GM19324 (cell line): ENCODE data around the gene PPP6R1.

Source experiments
- ATAC-seq: cut with Tn5 transposase; IDR thresholded peaks from one replicate; pipeline ENCODE4 v1.9.1; 2021; ENCODE audit warnings: mild to moderate bottlenecking, moderate library complexity; ENCODE audit not compliant: unreplicated experiment, low FRiP score

The PPP6R1 gene

GRCh38 chr19:55258828-55259539, at the start of gene PPP6R1:
Gene PPP6R1 (minus strand): TSS chr19:55259017. CDS start chr19:55247103, 11,914 bp downstream.
- peak; percentile 84 for ATAC-seq

GRCh38 chr19:55308281-55308680, 49.5 kb upstream of the PPP6R1 start:
- ATAC-seq, result no peak

- no peak for ATAC-seq
These were observed 47.9 kb upstream of the PPP6R1 start for GRCh38 chr19:55306712-55307111.

- no peak for ATAC-seq
These were observed 47.3 kb upstream of the PPP6R1 start for GRCh38 chr19:55305983-55306562.

- no peak for ATAC-seq
These were observed 46.7 kb upstream of the PPP6R1 start for GRCh38 chr19:55305491-55305890.

GRCh38 chr19:55304980-55305379, 46.2 kb upstream of the PPP6R1 start:
- ATAC-seq, result no peak

- no peak for ATAC-seq
These were observed 45.6 kb upstream of the PPP6R1 start for GRCh38 chr19:55304279-55304978.

- no peak for ATAC-seq
These were observed 44.7 kb upstream of the PPP6R1 start for GRCh38 chr19:55303477-55303876.

- ATAC-seq, result no peak
These were observed 43.5 kb upstream of the PPP6R1 start for GRCh38 chr19:55302318-55302703.

- peak; percentile 56 for ATAC-seq
These were observed 42.9 kb upstream of the PPP6R1 start for GRCh38 chr19:55301459-55302317.

- ATAC-seq, result no peak
These were observed 42.2 kb upstream of the PPP6R1 start for GRCh38 chr19:55300886-55301458.

- no peak for ATAC-seq
These were observed 41.2 kb upstream of the PPP6R1 start for GRCh38 chr19:55299991-55300390.

- no peak for ATAC-seq
These were observed 38.5 kb upstream of the PPP6R1 start for GRCh38 chr19:55297267-55297666.

GRCh38 chr19:55289117-55289796, 30.4 kb upstream of the PPP6R1 start:
- no peak for ATAC-seq

GRCh38 chr19:55287361-55288079, 28.7 kb upstream of the PPP6R1 start:
- ATAC-seq, result no peak

- no peak for ATAC-seq
These were observed 26.5 kb upstream of the PPP6R1 start for GRCh38 chr19:55285229-55285890.

GRCh38 chr19:55284405-55285058, 25.7 kb upstream of the PPP6R1 start:
- no peak for ATAC-seq
